C1 segment of cervical spinal cord (tissue), 14 donors: ENCODE data around the gene MRPS34.

Experiments used
- DNase-seq, 14 donors: peaks; one replicate each; lab custom pipeline; 2025; lab: John Stamatoyannopoulos, UW

The MRPS34 gene

DNA sequence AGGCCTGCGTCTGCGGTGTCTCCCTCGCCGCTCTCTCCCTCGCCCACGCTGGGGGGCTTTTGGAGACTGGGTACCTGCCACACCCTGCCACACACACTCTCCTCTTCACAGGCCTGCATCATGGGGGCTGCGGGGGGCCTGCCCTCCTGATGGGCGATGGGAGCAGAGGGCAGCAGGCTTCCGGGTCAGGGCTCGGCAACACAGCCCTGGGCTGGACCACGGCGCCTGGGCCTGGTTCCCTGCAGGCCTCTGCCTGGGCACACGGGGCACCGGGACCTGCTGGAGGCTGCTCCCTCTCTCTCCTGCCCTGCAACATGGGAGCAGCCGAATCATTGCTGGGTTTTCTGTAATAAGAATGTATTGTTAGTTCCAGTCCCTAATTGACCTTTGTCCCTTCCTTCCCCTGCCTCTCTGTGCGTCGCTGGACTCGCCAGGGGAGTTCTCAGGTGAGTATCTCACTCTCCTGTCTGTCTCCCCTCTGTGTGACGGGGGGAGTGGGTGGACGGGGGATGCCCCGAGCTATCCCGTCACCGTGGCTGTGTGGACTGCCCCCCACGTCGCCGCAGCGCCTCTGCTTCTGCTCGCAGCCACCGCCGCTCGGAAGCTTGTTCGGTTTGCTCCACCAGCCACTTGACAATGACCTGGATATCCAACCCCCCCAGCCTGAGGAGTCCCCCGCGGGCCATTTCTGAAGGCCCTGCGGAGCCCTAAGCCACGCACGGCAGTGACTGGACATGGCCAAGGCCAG is 15.0 kb downstream of the MRPS34 start:
- DNase-seq = no peak

DNA sequence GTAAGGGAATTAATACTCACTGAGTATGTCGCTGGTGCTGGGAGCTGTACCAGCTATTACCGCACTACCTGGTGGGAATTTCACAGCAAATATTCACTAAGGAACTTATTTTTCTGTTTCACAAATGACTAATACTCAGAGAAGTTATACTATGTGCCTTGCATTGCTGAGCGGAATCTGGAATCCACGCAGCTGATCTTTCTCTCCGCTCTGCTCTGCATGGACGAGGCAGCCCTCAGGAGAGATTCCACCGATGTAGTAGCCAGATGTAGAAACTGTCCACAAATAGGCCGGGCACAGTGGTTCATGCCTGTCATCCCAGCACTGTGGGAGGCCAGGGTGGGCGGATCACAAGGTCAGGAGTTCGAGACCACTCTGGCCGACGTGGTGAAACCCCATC is 18.7 kb downstream of the MRPS34 start:
- no peak for DNase-seq

DNA sequence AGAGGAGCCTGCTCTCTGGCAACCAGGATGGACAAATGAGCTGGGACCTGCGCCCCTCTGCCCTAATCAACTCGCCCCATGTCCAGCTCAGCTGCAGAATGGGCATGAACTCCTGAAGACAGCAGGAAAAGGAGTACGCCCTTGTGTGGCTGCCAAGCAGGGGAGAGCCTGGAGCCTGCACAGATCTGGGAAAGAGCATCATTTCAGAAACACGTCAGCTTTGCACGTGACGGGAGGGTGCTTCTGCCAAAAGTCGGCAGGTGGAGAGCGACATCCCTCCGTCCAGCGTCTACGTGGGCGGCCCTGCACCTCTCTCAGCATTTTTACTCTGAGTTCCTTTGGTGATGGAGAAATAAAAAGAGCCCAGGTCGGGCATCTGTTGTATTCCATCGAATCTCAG is 20.1 kb downstream of the MRPS34 start:
- DNase-seq = peak in 1 of 14 donors; percentile 89

DNA sequence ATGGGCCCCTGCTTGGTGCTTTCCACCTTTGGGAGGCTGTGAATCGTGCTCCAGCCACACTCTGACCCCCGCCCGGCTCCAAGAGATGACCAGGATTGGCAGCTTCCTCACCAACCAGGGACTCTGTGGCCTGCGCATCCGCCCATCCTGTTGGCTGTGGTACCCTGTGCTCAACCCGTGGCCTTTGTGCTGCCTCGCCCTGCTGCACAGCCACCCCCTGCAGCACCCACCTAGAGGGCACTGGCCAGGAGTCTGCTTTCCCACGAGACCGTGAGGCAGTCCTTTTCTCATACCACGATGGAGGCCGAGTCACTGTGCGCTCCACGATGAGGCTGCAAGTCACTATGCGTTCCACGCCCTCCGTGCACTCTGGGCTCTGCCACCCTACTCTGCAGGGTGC is 21.0 kb downstream of the MRPS34 start:
- DNase-seq = no peak

DNA sequence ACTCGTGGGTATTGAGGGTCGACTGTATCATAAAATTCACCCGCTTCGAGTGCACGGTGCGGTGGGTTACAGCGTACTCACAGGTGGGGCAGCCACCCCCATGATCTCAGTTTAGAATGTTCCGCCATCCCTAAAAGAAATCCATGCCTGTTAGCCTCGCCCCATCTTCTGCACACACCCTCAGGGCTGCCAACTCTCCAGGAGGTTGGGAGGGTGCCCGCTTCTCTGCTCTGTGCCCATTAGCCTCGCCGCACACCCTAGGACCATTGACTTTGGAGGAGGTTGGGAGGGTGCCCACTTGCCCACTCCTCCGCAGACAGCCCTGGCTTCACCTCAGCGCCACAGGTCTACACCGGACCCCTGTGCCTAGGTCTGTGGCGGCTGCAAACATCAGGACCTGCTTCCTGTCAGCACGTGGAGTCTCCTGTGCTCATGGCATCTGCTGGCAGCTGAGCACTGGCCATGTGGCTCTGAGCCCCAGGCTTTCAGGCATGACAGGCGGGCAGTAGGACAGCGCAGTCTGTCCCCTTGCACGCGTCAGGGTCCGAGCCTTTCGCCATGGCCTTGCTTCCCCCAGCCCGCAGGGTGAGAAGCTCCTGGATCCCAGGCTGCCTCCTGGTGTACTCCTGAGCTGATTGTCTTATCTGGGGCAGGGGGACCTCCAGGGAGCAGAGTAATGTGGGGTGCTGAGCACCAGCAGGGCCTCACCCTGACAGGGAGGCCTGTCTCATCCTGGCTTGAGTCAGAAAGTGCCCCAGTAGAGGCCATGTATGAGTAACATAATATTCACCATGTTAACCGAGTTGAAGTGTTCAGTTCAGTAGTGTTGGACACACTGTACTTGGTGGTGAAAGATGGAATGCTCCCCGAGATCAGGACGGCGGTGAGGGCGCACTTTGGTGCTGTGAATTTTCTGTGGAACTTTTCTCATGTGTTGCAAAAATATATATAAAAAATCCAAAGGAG is 23.5 kb downstream of the MRPS34 start:
- DNase-seq = peak in 1 of 14 donors; percentile 83

DNA sequence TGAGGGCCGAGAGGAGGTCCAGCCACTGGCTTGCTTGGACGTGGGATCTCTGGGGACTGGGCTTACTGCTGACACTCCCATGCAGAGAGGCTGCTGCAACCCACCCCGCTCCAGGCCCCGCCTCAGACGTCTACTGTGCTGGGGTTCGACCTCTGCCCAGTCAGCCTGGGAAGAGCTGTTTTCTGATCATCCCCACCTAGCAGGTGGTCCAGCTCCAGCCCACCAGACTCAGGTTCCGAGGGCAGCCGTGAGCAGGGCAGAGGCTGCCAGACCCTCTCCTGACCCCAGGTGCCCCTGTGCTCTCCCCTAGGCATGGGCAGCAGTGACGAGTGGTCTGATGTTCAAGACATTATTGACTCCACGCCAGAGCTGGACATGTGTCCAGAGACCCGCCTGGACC is 25.0 kb downstream of the MRPS34 start:
- DNase-seq = no peak

DNA sequence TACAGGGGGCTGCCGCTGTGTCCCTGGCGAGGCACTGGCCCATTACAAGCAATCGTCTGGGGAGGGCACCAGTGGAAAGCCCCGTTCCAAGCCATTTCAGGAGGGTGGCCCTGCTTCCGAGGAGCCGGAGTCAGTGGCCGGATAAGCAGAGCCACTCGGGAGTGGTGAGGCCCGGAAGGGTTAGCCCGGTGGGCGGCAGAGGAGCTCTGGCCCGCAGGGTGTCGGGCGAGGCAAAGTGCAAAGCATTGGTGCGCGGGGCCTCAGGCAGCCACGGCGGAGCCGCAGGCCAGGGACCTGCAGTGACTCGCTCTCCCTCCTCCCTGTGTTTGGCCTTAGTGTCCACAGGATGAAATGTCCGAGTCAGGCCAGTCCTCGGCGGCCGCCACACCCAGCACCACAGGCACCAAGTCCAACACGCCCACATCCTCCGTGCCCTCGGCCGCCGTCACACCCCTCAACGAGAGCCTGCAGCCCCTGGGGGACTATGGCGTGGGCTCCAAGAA is 26.2 kb downstream of the MRPS34 start:
- DNase-seq = peak in 1 of 14 donors; percentile 20

DNA sequence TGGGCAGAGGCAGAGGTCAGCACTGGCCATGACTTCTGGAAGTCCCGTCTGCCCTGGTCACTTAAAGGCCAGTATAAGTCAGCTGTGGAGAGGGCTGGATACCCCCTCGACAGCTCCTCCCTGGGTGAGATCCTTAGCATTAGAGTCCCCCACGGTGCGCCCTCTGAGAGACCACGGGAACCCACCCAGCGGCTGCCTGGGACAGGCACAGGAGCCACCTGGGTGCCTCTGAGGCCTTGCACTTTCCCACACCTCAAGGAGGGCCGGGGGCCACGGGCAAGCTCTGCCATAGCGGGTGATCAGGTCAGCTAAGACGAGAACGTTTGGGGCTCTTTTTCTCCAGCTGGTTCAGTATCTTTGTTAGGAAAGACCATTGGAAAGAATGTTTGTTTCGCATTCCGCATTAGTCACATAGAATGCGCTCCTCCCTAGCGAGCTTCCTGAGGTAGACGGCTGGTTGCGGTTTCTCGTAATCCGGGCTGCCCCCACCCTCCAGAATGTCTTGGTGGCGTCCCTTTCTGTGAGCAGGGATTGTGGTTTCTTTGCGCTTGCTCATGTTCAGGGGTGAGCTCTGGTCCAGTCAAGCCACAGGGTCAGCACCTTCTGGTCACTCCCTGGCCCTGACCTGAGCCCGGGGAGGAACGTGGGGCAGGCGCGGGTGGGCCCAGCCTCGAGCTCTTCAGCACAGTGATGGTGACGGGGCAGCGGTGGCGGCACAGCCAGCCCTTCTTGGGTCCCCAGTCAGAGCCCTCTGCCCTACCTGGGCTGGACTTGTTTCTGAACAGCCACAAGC is 26.8 kb downstream of the MRPS34 start:
- DNase-seq = no peak

DNA sequence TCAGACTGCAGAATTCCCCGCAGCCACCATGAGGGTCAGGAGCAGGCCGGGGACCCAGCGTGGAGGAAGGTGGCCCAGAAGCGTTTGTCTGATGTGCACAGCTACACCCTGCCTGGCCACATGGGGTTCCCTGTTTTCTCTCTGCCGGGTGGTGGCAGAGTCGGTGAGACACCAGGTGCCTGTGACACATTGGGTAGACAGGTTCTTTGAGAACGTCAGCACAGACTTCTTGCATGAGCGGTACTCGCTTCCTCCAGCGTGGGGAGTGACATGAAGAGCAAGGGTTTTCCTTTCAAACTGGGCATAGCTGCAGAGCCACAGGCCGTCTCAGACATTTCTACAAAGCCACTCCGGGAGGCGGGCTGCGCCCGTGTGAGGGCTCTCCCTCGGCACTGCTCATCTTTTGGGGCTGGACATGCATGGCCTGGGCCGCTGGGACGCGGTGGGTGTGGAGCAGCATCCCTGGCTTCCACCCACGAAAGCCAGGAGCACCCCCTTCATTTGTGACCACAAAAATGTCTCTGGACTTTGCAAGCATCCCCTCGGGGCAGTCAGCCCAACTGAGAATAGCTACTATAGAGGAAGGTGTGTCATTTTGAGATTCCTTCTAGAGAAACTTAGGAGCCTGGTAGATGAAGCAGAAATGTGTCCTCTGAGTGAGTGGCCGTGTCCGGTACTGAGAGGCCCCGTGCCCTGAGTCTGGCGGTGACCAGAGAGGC is 27.6 kb downstream of the MRPS34 start:
- peak in 1 of 14 donors; percentile 29 for DNase-seq

DNA sequence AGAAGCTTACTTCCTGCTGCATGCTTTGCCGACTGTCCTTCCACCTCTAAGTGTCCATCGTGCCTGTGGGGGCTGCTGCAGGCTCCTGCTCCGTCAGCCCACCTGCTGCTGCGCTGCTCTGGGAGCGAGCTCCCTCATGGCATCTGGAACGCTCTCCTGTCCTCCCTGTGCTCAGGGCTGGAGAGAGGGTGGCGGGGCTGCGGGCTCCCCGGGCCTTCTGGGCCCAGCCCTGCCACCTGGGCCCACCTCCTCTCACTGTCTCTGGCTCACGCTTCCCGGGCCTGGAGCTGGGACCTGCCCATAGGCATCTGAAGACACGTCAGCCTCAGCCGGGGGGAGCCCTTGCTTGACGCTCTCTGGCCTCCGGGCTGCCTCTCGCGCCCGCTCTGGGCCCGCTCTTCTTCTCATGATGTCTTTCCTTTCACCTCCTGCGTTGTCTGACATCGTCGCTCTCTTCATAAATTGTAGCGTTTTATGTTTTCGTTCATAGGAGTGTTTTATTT is 28.5 kb downstream of the MRPS34 start:
- DNase-seq = no peak

DNA sequence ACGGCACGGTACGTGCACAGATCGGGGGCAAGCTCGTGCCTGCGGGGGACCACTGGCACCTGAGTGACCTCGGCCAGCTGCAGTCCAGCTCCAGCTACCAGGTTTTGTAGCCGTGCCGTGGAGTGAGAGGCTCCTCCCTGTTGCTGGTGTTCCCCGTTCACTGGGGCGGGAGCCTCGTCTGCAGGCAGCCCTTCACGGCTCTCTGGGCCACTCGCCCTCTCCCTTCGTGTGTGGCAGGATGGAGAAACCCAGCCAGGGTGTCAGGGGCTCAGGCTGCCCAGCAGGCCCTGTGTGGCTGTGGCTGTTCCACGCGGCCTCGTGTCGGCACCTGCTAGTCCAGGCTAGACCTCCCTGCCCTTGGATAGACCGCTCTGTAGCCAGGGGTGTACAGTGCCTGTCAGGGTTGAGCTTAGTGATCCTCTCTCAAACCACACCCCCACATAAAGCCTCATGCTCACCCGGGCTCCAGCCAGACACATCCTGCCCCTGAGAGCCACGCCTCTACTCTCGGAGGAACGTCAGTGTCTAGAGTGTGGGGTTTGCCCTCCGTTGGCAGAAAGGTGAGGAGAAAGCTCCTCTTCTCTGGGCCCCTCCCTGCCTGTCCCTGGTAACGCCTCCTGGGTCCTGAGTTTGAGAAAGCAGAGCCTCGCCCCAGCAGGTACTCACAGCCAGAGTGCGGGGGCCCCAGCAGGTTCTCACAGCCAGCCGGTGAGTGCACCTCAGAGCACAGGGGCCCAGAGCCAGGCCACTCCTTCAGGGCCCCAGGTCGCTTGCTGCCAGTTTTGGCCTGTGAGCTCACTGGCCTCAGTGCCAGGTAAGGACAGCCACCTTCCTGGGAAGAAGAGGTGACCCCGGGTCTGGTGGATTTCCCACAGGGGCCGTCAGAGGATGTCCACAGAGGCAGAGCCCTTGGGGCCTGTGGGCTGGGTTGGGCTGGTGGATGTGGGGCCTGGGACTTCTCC is 29.3 kb downstream of the MRPS34 start:
- peak in 1 of 14 donors; percentile 20 for DNase-seq

DNA sequence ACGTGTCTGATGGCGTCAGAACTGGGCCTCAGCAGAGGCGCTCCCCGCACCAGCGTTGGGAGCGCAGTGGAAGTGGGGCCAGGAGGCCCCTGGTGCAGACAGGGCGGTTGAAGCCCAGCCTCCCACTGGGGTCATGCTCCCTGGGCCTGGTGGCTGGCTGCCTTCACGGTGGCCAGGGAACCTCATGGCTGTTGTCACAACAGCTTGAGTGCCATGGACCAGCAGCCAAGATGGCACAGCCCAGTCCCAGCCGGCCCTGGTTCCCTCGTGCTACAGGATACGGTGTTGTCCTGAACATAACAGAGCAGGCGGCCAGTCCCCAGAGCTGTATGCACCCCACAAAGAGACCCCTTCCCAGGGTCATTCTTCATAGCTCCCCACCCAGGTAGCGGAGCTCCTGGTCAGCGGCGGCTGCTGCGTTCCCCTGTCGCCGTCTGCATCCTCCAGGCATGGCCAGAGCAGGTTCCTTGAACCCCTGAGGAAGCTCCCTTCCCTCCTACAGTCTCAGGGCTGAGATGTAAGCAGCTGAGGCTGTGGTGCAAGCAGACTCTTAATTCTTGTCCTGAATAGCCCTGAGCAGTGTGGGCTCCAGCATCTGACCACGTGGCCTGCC is 31.3 kb downstream of the MRPS34 start:
- peak in 2 of 14 donors; percentile 19 to 57 for DNase-seq

DNA sequence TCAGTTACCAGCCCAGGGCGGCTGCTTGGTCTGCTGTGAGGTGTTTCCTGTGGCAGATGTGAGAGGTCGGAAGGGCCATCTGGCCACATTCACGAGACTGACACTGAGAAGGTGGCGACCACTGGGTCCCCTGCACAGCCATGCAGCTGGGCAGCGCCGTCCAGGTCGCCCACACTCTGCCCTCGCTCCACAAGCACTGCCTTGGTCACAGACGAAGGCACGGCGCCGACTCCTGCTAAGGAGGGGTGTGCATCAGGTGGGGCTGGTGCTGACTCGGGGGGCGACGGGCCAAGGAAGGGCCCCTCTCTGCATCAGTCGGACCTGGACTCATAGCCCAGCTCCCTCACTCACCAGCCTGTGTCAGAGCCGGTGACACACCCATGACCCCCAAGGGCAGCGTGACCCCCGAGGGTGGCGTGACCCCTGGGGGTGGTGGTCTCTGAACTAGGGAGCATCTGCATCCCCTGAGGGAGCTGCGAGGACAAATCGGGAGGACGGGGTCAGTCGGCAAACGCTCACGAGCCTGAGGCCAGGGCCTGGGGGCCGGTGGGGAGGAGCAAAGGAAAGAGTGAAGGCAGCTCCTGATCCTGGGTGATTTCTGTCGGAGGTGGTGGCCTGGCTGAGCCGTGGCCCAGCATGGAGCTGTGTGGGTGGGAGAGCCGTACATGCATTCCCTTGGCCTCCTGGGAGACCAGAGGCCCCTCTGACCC is 32.0 kb downstream of the MRPS34 start:
- no peak for DNase-seq

DNA sequence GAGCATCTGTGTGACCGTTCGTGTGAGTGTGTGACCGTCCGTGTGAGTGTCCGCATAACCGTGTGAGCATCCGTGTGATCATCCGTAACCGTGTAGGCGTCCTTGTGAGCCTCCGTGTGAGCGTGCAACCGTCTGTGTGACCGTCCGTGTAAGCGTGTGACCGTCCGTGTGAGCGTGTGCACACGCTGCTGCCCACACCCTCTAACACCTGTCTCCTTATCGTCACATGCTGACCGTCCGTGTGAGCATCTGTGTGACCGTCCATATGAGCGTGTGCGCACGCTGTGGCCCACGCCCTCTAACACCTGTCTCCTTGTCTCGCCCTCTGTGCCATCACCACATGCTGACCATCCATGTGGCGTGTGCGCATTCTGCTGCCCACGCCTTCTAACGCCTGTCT is 32.7 kb downstream of the MRPS34 start:
- DNase-seq = peak in 1 of 14 donors; percentile 17

DNA sequence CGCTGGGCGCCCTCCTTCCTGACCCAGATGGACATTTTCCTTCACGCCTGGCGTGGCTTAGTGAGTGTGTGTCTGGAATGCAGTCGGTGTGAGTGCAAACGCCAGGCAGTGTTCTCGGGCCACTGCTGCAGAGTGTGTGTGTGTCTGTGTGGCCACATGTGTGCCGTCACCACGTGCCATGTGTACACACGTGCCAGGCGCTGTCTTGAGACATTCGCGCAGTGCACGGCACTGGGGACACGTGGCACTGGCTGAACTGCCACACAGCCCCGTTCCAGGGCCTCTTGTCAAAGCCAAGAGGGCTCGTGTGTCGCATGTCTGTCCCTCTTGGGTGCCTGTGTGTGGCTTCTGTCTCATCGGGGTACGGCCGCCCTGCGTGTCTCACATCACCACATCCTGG is 38.1 kb downstream of the MRPS34 start:
- DNase-seq = no peak

DNA sequence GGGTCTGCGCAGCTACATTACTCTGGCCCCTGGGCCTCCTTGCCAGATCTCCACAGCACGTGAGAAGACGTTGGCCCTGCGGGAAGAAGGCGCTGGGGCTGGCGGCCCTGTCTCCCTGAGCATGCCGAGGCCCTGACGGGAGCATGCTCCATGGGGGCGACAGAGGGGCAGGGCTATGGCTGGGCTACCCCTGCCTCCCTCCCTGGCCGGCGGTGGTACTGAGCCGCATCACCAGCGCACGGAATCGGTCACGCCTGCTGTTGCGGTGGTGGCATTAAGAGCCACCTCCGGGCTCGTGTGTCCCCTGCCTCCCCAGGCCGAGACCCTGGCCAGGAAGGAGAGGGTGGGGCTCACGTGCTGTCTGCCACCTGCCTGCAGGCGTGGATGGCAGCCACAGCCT is 38.8 kb downstream of the MRPS34 start:
- DNase-seq = no peak

DNA sequence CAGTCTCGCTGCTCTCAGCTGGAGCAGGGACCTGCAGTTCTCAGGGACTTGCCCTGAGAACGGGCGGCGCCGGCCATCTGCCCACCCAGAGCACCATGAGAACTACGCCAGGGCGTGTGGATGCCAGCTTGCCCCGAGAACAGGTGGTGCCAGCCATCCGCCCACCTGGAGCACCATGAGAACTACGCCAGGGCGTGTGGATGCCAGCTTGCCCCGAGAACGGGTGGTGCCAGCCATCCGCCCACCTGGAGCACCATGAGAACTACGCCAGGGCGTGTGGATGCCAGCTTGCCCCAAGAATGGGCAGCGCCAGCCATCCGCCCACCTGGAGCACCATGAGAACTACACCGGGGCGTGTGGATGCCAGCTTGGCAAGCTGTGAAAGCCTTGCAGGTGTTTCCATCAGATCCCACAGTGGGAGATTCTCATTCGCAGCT is 40.4 kb downstream of the MRPS34 start:
- peak in 2 of 14 donors; percentile 44 to 94 for DNase-seq

DNA sequence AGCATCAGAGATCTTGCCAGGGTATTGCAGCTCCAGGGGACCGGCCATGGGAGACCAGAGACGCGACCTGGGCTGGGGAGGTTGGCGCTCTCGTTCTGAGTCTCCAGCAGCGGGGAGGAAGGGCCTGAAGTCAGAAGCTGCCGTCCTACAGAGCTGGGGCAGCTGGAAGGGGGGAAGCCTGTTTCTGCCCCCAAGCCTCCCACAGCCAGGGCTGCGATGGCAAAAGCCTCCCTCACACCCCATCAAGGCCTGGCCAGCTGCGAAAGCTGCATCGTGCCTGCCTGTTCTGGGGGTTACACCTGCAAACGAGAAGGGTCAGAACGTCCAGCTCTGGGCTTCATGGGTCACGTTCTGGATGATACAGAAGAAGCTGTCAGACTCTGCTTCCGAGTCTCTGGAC is 40.9 kb downstream of the MRPS34 start:
- no peak for DNase-seq
